GM12892 (cell line): Measurements from ENCODE around the gene KIF6.

ENCODE experiments used
- POLR2A ChIP-seq: IDR thresholded peaks from 2 replicates; pipeline ENCODE4 v1.6.1; 2011; ENCODE audit warnings: low read depth, low read length, control low read depth
- POLR2AphosphoS5 ChIP-seq: IDR thresholded peaks from 2 replicates; pipeline ENCODE4 v1.6.1; 2011; ENCODE audit warnings: low read depth, low read length, control low read depth
- TAF1 ChIP-seq: IDR thresholded peaks from 2 replicates; pipeline ENCODE4 v1.6.1; 2011; ENCODE audit warnings: low read depth, mild to moderate bottlenecking, control low read depth, low read length, borderline replicate concordance

GRCh38 chr6:39594285-39594684, 130.9 kb downstream of the KIF6 start:
- no peak for TF ChIP-seq TAF1
- no peak for TF ChIP-seq POLR2AphosphoS5
- TF ChIP-seq POLR2A = no peak
